Hair follicle dermal papilla cell (primary cell): ENCODE data around the gene SLC9A1. TPM values are rescaled to one million over a fixed set of nuclear protein-coding genes. Genes with fewer than 3 reads are reported as not detected.

Experiments used
- total RNA-seq: library from RNA; depleted of rRNA; stranded (reverse); fragments of >200 nt; gene quantifications from 2 replicates; pipeline ENCODE4 v1.2.3, GENCODE V29; 2012

The SLC9A1 gene
- total RNA-seq, result 4.2 and 4.7 TPM in 2 replicates

GRCh38 chr1:27154991-27155781 is at the start of gene SLC9A1:
Gene SLC9A1, minus strand, starts transcription at chr1:27155125. Its CDS starts 791 bp downstream, at chr1:27154334.

Other genes with a start within 250 kb of the SLC9A1 start
- not detected in 2 replicates for gene NR0B2, start 241.2 kb downstream of the SLC9A1 start, total RNA-seq
- gene NUDC, start 233.4 kb downstream of the SLC9A1 start, total RNA-seq, result 12.2 and 17.0 TPM in 2 replicates
- gene KDF1, start 194.7 kb downstream of the SLC9A1 start, total RNA-seq, result under 0.01 TPM in 1 of 2 replicates, not detected in the other
- 45.1 and 71.4 TPM in 2 replicates for gene TRNP1, start 161.4 kb downstream of the SLC9A1 start, total RNA-seq
- gene TENT5B, start 142.3 kb downstream of the SLC9A1 start, total RNA-seq, result 38.1 and 55.6 TPM in 2 replicates
- 34.9 and 37.5 TPM in 2 replicates for gene WDTC1, start 79.5 kb upstream of the SLC9A1 start, total RNA-seq
- gene TMEM222, start 167.0 kb upstream of the SLC9A1 start, total RNA-seq, result 36.5 and 37.0 TPM in 2 replicates
- gene SYTL1, start 186.9 kb upstream of the SLC9A1 start, total RNA-seq, result 0.24 and 0.81 TPM in 2 replicates
- 48.1 and 60.8 TPM in 2 replicates for gene MAP3K6, start 211.8 kb upstream of the SLC9A1 start, total RNA-seq
- gene FCN3, start 219.7 kb upstream of the SLC9A1 start, total RNA-seq, result not detected in 2 replicates
- not detected in 2 replicates for gene CD164L2, start 228.2 kb upstream of the SLC9A1 start, total RNA-seq
- gene GPR3, start 237.5 kb upstream of the SLC9A1 start, total RNA-seq, result 0.36 and 0.65 TPM in 2 replicates